LoVo (cell line): ENCODE measurements around the gene MAPKAP1.

ENCODE experiments used
- DNase-seq: peaks from one replicate; pipeline ENCODE4 v3.0.0-alpha.2; 2016; ENCODE audit warnings: low spot score

The MAPKAP1 gene

DNA sequence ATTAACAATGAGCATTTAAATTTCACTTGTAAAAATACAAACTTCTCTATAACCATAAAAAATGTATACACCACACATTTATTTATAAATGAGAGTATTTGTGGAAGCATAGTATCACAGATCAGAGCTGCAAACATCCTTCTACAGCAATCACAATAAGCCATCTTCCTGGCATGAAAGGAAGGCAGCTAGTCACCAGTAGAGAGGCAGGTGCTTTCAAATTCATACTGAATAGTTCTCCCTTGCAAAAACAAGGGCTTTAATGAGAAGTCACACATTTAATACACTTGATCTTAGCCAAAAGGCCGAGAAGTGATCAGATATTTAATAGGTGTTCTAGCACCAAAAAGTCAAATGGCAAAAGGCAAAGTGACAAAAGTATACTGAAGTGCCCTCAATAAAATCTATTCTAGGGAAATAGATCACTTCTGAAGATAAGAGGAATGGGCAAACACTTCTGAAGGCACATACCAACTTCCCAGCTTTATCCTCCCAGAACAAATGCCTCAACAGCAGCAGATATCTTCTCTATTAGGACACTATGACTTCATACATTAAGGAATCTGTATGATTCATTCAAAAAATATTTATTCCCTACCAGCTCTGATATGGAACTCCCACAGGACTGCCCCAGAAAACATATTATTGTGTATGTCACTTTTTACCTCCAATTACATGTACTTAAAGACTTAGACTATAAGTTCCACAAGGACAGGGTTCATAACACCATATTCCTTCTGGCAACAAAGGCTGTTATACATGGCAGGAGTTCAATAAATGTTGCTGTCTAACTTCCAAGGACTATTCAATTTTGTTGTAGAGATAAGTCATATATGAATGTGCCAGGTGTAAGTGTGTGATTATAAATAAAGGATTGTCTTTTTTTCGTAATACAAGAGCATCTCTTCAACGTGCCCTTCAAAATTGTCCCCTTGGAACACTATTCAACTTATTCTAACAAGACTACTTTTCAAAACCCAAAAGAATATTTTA, 31.7 kb downstream of the MAPKAP1 start:
- DNase-seq, result peak; percentile 78

DNA sequence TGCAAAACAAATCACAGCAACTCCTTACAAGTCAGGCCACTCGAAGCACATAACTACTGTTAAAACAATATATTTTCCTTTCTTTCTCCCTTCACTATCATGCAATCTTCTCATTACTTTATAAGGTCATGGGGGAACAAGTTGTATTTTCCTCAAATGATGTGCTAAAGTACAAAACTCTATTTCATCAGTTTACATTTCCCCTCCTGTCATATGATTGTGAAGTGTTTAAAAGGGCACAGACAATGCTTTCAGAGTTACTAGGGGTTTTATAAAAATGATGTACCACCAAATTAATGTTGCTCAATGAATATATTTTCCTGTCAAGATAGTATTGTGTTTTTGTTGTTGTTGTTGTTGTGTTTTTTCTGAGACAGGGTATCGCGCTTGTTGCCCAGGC, 34.1 kb downstream of the MAPKAP1 start:
- no peak for DNase-seq

DNA sequence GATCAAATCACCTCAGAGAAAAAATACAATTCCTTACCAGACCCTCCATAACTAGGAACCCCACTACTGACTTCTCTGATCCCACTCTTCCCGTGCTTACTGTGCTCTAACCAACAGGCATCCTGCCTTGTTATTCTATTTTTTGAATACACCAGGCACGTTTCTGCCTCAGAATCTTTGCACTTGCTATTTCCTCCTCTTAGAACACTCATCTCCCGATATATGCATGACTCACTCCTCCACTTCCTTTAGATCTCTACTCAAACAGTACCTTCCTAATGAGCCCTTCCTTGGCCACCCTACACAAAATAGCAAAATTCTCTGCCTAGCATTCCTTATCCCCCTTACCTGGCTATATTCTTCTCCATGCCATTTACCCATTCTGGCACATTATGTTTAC, 43.9 kb downstream of the MAPKAP1 start:
- DNase-seq, result peak; percentile 34

DNA sequence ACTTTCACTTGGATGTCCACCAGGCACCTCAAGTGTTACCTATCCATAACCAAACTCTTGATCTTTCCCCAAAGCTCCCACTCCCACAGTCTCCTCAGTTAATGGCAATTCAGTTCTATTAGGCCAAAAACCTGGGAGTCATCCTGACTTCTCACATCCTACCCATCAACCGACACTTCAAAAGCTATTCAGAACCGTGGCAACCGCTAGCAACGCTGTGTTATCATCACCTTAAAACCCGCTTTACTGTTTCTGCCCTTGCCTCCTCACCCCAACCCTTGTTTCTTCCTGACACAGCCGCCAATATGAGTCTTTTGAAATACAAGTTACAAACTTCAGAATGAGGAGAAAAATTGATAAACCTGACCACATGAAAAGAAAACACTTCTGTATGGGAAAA, 46.5 kb downstream of the MAPKAP1 start:
- no peak for DNase-seq

DNA sequence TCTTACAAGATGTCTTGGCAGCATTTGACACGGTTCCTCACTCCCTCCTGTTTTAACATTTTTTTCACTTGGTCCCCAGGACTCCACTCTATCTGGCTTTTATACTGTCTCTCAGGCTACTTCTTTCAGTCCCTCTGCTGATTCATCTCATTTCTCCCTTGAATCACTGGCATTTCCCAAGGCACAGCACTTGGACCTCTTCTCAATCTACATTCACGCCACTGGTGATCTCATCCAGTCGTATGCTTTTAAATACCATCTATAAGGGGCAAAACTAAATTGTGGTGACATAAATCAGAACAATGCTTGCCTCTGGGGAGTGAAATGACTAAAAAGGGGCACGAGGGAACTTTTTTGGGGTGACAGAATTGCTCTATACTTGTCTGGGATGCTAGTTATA, 47.1 kb downstream of the MAPKAP1 start:
- no peak for DNase-seq

DNA sequence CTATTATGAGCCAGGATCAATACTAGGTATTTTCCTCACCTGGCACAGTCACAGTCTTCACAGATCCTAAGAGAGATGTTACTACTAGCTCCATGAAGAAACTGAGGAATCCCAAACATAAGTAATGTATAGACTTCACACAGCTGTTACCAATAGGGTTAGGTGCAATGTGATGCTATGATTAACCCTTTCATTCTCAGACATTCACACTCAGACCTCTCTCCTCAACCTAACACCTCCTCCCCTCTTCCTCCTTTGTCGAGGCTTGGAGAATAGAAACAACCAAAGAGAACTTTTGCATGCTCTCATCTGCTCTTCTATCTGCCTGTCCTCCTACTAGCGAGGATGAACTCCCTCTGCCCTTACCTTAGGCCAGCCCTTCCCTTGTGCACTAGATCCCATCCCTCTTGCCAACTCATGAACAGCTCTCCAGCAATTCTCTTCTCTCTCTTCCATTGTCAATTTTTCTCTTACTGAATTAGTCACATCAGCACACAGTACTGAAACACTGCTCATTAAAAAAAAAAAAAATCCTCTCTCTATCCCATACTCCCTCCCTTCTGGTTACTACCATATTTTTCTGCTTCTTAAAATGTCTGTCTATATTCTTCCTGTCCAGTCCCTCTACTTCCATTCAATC, 47.7 kb downstream of the MAPKAP1 start:
- DNase-seq, result no peak

DNA sequence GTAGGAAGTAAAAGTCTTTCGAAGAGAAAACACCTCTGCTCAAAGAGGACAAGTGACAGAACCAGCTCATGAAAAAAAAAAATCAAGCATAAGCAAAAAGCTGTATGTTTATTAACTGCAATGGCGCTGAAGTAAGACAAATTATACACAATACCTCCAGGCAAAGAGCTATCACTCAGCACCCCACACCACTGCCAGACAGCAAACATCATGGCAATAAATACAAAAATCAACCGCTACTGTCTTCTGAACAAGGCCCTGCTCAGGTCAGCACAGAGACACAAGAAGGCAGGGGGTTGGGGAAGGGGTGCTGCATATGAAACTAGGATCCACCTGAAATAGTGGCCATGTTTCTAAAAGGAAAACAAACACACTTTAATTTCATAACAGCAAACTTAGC, 50.4 kb downstream of the MAPKAP1 start:
- no peak for DNase-seq

DNA sequence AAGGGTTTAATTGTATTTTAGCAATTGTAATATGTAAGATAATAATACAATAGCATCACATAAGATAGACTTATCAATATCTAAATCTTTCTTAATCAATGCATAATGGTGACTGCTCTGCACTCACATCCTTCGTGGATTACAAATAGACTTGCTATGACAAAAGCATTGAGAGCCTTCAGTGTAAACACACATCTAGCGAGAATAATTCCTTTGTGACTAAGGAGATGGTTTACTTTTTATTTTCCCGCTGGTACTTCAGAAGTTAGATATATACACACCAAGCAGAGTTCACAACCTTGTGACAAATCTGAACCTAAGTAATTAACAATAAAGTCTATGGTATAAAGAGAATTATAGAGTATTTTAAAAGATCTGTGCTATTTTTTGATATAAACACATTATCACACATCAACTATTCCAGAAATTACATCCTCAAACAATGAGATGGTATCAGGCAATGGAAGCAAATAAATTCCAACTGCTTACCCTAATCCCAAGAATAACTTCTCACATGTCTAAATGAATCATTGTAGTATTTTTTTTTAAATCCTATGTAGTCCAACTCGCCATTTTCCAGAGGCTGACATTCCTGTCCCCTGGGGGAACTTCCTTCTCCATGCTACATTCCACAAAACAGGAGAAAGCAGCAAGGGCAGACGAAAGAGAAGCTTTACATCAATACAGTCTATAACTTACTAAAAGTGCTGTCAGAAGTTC, 51.2 kb downstream of the MAPKAP1 start:
- DNase-seq, result no peak

DNA sequence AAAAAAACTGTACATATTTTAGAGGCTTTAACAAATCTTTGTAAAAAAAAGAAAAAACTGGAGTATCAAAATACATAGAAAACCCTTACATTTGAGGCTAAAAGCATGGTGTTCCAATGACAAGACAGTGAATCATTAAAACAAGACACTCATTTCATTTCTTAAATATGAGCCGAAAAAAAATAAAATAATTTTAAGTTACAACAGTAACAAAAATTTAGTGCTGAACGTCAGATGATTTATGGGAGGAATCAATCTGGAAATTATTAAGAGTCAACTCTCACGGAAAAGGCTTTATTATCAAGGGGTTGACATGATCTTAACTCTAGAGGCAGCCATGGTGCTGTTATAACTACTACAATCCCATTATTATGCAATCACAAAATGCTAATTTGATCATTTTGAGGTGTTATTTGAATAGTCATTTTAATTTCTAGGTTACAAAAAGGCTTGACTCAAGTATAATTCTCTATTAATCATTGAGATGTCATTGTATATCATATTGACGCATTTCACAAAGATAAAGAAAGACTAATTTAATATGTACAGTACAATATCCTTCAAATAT, 51.9 kb downstream of the MAPKAP1 start:
- DNase-seq, result no peak

DNA sequence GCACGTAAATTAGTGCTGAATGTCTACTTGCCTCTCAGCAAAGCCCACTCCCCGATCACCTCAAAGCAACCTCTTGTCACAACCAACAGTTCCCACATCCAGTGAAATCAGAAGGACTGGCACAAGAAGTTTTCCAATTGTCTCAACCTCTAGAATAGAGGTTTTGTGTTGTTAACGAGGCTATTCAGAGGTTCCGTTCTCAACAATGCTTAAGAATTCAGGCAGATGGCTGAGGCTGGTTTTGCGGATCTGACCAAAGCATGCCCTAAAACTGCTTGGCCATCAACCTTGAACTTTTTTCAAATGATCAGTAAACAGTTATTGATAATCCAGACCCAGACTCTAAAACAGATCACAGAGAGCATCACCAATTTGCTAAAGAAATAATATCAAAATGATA, 52.9 kb downstream of the MAPKAP1 start:
- DNase-seq, result no peak

DNA sequence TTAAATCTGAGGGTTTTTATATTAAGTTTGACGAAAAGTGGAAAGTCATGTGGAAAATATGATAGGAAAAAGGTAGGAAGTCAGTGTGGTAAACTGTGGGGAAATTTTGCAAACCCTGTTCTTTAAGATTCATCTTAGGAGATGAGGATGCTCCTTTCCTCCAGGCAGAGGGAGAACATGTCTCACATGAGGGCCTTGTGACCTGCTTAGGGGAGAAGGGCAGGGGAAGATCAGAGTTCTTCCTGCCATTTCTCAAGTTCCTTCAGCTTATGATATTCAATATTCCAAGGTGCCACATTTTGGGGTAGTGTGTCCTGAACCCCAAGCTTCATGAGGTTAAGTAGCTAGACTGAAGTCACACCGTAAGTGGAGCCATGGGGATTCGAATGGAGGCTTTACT, 53.7 kb downstream of the MAPKAP1 start:
- DNase-seq, result no peak

DNA sequence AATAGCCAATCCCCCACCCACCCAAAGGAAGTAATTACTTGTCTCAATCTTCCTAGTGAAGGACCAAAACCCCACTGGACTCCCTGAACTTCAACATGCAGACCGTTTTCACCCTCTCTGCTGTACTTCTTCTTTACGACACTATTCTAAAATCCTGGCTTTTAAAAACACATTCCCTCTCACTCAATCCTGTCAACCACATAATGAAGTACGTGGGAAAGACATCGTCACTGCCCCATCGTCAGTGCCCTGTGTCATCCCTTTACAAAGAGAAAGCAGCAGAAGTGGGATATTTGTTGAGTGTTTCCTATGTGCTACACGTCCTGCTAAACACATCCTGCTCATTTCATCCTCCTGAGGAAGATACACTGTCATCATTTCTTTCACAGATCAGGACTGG, 54.2 kb downstream of the MAPKAP1 start:
- no peak for DNase-seq

DNA sequence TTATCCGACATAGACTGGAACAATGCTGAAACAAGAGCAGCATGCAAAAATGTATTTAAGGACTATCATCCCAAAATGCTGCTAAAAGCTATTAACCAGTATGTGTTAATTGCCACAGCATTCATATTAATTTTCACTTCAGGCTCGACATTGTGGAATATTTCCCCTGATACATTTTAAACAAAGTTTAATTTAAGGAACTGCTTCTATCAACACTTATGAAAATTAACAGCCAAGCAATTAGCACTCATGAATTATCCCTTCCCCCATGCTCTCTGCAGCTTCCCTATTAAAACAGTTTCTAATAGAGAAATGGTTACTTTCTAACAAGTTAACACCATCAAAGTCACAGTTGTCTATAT, 54.8 kb downstream of the MAPKAP1 start:
- no peak for DNase-seq

DNA sequence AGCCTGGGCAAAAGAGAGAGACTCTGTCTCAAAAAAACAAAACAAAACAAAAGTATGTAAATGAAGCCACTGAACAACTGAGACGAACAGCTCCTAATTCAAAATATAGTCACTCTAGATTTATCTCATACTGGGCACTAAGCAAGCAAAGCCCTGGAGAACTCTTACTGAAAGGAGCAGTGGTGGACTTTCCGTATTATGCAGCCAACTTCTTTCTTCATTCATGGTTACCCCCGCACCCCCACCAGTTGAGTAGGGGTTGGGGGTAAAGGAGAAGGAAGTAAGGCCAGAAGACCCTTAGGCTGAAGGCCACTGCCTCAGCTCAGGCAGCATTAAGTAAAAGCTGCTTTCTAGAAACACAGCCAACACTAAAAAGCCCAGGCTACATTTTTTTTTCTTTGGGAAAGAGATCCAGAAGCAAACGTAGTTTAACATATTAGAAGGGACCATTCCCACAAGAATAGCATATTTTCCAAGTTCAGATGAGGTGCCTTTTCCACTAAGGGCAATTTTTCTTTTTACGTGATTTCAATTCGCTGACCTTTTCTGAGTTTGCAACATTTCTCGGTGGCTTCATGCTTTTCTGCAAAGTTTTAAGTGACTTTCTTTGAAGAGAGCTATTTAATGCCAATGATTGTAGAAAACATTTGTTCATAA, 55.3 kb downstream of the MAPKAP1 start:
- no peak for DNase-seq

DNA sequence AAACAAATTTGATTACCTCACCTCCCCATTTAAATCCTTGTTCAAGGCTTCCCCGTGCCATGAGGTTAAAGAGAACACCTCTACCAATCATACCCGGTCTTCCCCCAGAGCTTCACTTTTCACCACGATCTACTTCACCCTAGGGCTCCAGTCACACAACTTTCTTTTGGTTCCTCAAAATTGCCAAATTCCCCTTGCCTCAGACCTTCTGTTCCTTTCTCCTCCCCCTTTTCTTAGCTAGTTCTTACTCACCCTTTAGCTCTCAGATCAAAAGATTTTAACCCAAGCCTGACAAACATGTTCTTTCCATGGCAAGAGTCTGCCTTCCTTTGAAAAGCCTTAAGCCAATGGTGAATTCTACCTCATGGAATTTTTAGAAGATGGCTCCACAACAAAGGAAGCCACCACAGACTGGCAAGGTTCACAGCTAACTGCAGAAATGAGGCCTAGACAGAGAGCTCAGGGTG, 56.7 kb downstream of the MAPKAP1 start:
- no peak for DNase-seq

DNA sequence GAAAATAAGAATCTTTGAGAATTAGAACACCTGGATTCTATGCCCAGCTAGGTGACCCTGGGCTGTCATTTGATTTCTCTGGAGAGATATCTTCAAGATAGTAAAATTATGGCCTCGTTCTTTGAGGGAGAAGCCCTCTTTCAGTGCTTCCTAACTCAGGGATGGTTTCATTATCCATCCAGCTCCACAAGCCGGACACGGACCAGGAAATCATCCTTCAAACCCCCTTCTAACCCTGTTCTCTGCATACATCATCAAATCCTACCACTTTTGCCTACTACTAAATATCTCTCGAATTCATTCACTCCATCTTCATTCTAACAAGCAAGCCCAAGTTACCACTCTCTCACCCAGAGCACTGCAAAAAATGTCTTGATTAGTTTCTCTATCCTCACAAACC, 57.2 kb downstream of the MAPKAP1 start:
- no peak for DNase-seq

DNA sequence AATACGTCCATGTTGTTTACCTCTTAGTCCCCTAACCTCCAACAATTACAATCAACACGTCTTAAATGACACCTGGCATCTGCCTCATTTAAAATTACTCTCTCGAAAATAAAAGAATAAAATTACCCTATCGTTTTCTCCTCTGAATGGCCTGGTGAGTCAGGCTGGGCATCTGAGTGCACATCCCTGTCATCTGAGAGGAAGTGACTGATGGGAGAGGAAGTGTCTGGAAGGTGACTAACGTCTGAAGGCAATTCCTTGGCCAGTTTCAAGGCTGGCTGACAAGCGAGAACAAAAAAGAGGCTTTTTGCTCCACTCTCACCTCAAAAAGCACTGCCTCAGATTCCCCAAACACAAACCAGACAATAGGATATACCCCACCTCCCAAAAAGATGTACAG, 57.7 kb downstream of the MAPKAP1 start:
- DNase-seq, result no peak

DNA sequence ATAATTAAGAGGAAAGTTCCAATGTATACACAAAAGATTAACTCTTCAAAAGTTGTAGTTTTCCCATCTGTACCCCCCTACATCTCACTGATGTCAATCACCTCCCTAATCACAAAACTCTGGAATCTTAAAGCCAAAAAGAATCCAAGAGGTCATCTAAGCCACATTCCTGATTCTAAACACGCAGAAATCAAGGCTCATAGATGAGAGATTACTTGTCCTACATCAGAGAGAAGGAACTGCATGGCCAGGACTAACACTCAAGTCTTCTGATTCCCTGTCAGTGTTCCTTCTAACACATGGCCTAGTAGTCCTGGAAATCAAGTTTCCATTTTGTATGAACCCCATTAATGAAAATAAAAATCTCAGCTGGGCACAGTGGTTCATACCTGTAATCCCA, 58.7 kb downstream of the MAPKAP1 start:
- no peak for DNase-seq

DNA sequence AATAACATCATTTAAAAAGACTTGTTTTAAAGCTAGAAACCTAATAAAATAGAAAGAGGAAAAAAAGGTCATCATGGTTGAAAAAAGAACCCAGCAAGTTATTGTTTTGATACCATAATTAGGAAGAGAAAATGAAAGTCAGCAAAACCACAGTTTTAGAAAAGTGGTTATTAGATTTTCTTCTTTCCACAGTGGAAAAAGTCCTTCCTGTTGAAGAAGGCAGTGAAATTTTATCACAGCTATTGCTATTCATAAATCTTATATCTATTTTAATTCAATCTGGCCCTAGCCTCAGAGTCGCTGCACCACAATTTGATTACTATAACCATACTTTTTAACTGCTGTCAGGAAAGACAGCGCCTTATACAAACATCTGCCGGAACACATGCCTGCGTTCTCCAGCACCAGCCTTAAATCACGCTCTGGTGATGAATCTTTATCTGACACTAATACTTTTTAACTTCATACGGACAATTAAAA, 60.3 kb downstream of the MAPKAP1 start:
- no peak for DNase-seq

DNA sequence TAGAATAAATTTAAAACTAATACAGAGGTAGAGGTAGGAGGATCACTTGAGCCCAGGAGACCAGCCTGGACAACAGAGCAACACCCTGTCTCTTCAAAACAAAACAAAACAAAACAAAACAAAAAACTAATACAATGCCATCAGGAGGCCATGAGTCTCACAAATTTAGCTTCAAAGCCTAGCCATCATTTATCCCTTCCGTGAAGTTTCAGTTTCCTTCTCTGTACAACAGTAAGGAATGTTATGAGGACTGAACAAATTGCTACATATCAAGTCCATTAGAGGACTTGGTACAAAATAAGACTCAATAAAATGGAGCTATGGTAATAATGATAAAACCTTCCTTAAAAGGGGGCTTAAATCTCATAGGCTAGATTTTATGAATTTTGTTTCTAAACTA, 60.8 kb downstream of the MAPKAP1 start:
- no peak for DNase-seq

DNA sequence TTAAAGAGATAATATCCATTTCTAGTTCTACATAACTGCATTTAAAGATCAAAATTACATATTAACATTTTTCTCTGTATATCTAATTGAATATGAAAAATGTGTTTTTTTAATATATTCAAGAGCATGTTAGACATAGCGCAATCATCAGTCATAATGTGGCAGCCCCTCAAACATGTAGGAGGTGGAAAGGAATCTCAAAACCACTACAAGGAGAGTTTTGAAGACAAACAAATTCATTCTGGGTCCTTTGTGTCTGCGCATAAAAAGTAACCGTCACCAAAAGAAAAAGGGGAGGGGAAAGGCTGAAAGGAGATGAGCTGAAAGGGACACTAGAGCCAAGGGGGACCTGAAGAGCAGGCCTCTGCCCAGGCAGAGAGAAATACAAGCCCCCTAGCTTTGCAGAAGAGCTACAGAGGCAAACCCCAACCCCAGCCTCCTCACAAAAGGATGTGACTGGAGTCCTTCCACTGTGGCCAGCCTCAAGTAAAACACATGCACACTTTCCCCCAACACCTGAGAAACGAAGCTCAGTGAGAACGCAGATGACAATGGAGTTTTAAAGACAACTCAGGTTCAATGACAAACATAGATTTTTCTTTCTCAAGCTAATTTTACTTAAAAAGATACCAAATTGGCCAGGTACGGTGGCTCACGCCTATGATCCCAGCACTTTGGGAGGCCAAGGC, 62.0 kb downstream of the MAPKAP1 start:
- DNase-seq, result no peak
